ENCODE results near the gene UQCC3. TPM values are rescaled to one million over a fixed set of nuclear protein-coding genes. Genes with fewer than 3 reads are reported as not detected.
A peak's percentile ranks its signal among the peaks of the same experiment; 100 is the strongest.

Gene UQCC3
- total and polyA plus RNA-seq, 9 of the 15 experiments (the other 6 are each of a cell fraction or from before 2014, with no cell fraction given), result 3.3 to 44.3 (median 8.0) TPM

DNA sequence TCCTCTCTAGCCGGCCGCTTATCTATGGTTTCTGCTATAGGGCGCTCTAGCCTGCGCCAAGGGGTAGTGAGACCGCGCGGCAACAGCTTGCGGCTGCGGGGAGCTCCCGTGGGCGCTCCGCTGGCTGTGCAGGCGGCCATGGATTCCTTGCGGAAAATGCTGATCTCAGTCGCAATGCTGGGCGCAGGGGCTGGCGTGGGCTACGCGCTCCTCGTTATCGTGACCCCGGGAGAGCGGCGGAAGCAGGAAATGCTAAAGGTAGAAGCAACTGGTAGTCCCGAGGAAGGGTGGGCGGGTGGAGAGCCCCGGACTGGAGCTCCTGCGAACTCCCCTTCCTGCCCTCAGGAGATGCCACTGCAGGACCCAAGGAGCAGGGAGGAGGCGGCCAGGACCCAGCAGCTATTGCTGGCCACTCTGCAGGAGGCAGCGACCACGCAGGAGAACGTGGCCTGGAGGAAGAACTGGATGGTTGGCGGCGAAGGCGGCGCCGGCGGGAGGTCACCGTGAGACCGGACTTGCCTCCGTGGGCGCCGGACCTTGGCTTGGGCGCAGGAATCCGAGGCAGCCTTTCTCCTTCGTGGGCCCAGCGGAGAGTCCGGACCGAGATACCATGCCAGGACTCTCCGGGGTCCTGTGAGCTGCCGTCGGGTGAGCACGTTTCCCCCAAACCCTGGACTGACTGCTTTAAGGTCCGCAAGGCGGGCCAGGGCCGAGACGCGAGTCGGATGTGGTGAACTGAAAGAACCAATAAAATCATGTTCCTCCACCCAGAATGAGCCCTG, at the start of gene UQCC3, which contains the start of gene LBHD1 (continued):
- TF ChIP-seq MAFK (IDR thresholded peaks at IDR 0.05; ENCODE audit: low read length) (no peak), NEUROD1 (IDR thresholded peaks at IDR 0.05; ENCODE audit: borderline replicate concordance, low read depth, low read length, partially characterized antibody) (no peak), PHB2 (IDR thresholded peaks at IDR 0.05; ENCODE audit: low read depth) (no peak), HNRNPH1 (optimal IDR thresholded peaks at IDR 0.05; ENCODE audit: low read depth, low read length) (no peak), TSHZ1 (CRISPR knock-in tag; IDR thresholded peaks at IDR 0.05) (no peak), POLR3G (IDR thresholded peaks at IDR 0.05; ENCODE audit: extremely low read depth, insufficient read length, insufficient replicate concordance) (no peak), PURB (CRISPR knock-in tag; IDR thresholded peaks at IDR 0.05; ENCODE audit: low read depth) (no peak), FOXA1 (IDR thresholded peaks at IDR 0.05; ENCODE audit: borderline replicate concordance) (no peak), PTTG1 (tag; IDR thresholded peaks at IDR 0.05; ENCODE audit: low read depth) (no peak), TARDBP (IDR thresholded peaks at IDR 0.05) (no peak; the same call in 1 of the 2 replicates), LARP7 (IDR thresholded peaks at IDR 0.05) (0 out of 2 replicates have a peak, but pooled peaks have one; percentile 15), JUND (IDR thresholded peaks at IDR 0.05; ENCODE audit: borderline replicate concordance, low read depth, low read length) (no peak), JUND (tag; IDR thresholded peaks at IDR 0.05; ENCODE audit: borderline replicate concordance, low read depth, low read length) (peak; percentile 3; the same call in 1 of the 3 replicates), SMARCE1 (IDR thresholded peaks at IDR 0.05) (0 out of 2 replicates have a peak, but pooled peaks have one; percentile 9), GTF2E2 (tag; IDR thresholded peaks at IDR 0.05) (0 out of 2 replicates have a peak, but pooled peaks have one; percentile 80), L3MBTL2 (IDR thresholded peaks at IDR 0.05) (peak; percentile 64; the same call in 1 of the 2 replicates), CCNT2 (IDR thresholded peaks at IDR 0.05; ENCODE audit: borderline replicate concordance, extremely low read depth, insufficient read length, low read depth, low read length) (no peak)
- TF ChIP-seq, protein P1, sequence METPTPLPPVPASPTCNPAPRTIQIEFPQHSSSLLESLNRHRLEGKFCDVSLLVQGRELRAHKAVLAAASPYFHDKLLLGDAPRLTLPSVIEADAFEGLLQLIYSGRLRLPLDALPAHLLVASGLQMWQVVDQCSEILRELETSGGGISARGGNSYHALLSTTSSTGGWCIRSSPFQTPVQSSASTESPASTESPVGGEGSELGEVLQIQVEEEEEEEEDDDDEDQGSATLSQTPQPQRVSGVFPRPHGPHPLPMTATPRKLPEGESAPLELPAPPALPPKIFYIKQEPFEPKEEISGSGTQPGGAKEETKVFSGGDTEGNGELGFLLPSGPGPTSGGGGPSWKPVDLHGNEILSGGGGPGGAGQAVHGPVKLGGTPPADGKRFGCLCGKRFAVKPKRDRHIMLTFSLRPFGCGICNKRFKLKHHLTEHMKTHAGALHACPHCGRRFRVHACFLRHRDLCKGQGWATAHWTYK (CRISPR knock-in tag; IDR thresholded peaks at IDR 0.05), result peak; percentile 57; the same call in 1 of the 2 replicates
- TF ChIP-seq, protein P2, sequence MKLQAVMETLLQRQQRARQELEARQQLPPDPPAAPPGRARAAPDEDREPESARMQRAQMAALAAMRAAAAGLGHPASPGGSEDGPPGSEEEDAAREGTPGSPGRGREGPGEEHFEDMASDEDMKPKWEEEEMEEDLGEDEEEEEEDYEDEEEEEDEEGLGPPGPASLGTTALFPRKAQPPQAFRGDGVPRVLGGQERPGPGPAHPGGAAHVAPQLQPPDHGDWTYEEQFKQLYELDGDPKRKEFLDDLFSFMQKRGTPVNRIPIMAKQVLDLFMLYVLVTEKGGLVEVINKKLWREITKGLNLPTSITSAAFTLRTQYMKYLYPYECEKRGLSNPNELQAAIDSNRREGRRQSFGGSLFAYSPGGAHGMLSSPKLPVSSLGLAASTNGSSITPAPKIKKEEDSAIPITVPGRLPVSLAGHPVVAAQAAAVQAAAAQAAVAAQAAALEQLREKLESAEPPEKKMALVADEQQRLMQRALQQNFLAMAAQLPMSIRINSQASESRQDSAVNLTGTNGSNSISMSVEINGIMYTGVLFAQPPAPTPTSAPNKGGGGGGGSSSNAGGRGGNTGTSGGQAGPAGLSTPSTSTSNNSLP (IDR thresholded peaks at IDR 0.05; ENCODE audit: borderline replicate concordance, low read depth, low read length), result no peak
- TF ChIP-seq, protein P3, sequence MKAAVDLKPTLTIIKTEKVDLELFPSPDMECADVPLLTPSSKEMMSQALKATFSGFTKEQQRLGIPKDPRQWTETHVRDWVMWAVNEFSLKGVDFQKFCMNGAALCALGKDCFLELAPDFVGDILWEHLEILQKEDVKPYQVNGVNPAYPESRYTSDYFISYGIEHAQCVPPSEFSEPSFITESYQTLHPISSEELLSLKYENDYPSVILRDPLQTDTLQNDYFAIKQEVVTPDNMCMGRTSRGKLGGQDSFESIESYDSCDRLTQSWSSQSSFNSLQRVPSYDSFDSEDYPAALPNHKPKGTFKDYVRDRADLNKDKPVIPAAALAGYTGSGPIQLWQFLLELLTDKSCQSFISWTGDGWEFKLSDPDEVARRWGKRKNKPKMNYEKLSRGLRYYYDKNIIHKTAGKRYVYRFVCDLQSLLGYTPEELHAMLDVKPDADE (conservative IDR thresholded peaks at IDR 0.05; ENCODE audit: control insufficient read depth, low read depth, low read length), result peak; percentile 41; the same call in 1 of the 2 replicates
